OCI-LY3 (cell line): Measurements from ENCODE around the gene USP27X.
A peak's percentile ranks its signal among the peaks of the same experiment; 100 is the strongest.

ENCODE experiments used
- H2AFZ ChIP-seq: fragments of 200-600, 300-600 bp; shearing (Covaris generic); 2 replicates; pipeline ENCODE4 v1.6.0; 2014; ENCODE audit warnings: antibody characterized with exemption, low read depth, low read length
- H3K27ac ChIP-seq: fragments of 200-600, 300-600 bp; sonication (generic); 2 replicates; pipeline ENCODE4 v1.5.1; 2014; ENCODE audit warnings: mild to moderate bottlenecking, low read length, moderate library complexity, mixed read lengths
- H3K27me3 ChIP-seq: fragments of 200-600, 300-600 bp; sonication (generic); 2 replicates; pipeline ENCODE4 v1.6.1; 2014; ENCODE audit warnings: low read depth, low read length, mixed read lengths
- H3K36me3 ChIP-seq: fragments of 200-600, 300-600 bp; sonication (generic); replicated peaks from 2 replicates; pipeline ENCODE3; 2014; ENCODE audit warnings: low read depth, low read length, mixed read lengths
- H3K4me1 ChIP-seq: fragments of 300-600, 200-600 bp; sonication (generic); 2 replicates; pipeline ENCODE4 v1.6.1; 2014; ENCODE audit warnings: low read length, mixed read lengths
- H3K4me2 ChIP-seq: fragments of 200-600, 300-600 bp; sonication (generic); 2 replicates; pipeline ENCODE4 v1.6.1; 2014; ENCODE audit warnings: low read length, mixed read lengths
- H3K4me3 ChIP-seq: fragments of 300-600, 200-600 bp; sonication (generic); 2 replicates; pipeline ENCODE4 v1.5.1; 2014; ENCODE audit warnings: antibody characterized with exemption, mild to moderate bottlenecking, low read length, moderate library complexity
- H3K79me2 ChIP-seq: fragments of 300-600, 200-600 bp; shearing (Covaris generic); 2 replicates; pipeline ENCODE4 v1.6.1; 2014; ENCODE audit warnings: mild to moderate bottlenecking, low read length, mixed read lengths
- H3K9ac ChIP-seq: fragments of 300-600, 200-600 bp; shearing (Covaris generic); 2 replicates; pipeline ENCODE4 v1.6.0; 2014; ENCODE audit warnings: mild to moderate bottlenecking, low read length, moderate library complexity
- H3K9me3 ChIP-seq: fragments of 200-600, 300-600 bp; shearing (Covaris generic); 2 replicates; pipeline ENCODE4 v1.6.1; 2014; ENCODE audit warnings: low read length, mixed read lengths; ENCODE audit not compliant: insufficient read depth
- H4K20me1 ChIP-seq: fragments of 200-600, 300-600 bp; sonication (generic); 2 replicates; pipeline ENCODE4 v1.6.1; 2016; ENCODE audit warnings: low read length, mixed read lengths; ENCODE audit not compliant: insufficient read depth
- EZH2phosphoT487 ChIP-seq: fragments of 200-600 bp; shearing (Covaris generic); IDR thresholded peaks from 2 replicates; pipeline ENCODE4 v1.6.1; 2018; ENCODE audit warnings: antibody characterized with exemption, mixed run types, low read depth
- TF ChIP-seq, protein P1 (sequence below): fragments of 200-600, 300-600 bp; sonication (generic); IDR thresholded peaks from 2 replicates; pipeline ENCODE4 v1.5.1; 2014; ENCODE audit warnings: antibody characterized with exemption, low read length, low read depth

The USP27X gene

DNA sequence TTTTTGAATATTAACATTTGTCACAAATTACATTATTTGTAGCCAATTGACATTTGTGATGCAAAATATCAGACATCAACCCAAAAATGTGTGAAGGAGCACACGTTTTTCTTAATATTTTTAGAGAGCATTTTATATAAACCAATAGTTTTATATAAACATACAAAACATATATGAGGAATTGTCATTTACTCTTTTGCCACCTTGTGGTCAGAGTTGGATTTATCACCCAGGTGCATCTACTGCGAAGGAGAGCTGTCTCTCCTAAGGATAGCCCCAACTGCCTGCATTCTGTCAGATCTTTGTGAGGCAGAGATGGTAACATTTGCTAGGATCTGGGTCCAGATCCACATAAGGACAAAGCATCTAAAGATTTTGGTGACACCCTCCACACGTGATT is 2.5 kb upstream of the USP27X start:
- H3K4me1 ChIP-seq = peaks cover 13% of the 10 kb centered on the region
- no peaks in the 10 kb centered on the region for H3K36me3 ChIP-seq
- no peaks in the 10 kb centered on the region for H4K20me1 ChIP-seq
- no peak overlapping the region for H3K9ac ChIP-seq
- no peak overlapping the region for H3K27ac ChIP-seq
- TF ChIP-seq EZH2phosphoT487 = no peak
- TF ChIP-seq, protein P1, sequence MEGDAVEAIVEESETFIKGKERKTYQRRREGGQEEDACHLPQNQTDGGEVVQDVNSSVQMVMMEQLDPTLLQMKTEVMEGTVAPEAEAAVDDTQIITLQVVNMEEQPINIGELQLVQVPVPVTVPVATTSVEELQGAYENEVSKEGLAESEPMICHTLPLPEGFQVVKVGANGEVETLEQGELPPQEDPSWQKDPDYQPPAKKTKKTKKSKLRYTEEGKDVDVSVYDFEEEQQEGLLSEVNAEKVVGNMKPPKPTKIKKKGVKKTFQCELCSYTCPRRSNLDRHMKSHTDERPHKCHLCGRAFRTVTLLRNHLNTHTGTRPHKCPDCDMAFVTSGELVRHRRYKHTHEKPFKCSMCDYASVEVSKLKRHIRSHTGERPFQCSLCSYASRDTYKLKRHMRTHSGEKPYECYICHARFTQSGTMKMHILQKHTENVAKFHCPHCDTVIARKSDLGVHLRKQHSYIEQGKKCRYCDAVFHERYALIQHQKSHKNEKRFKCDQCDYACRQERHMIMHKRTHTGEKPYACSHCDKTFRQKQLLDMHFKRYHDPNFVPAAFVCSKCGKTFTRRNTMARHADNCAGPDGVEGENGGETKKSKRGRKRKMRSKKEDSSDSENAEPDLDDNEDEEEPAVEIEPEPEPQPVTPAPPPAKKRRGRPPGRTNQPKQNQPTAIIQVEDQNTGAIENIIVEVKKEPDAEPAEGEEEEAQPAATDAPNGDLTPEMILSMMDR = peak; percentile 49; the same call in 1 of the 2 replicates
- H3K79me2 ChIP-seq = no peaks in the 10 kb centered on the region
- H3K27me3 ChIP-seq = no peaks in the 10 kb centered on the region
- H3K4me2 ChIP-seq = peak overlapping the region; percentile 44
- H2AFZ ChIP-seq = no peak overlapping the region
- H3K9me3 ChIP-seq = no peaks in the 10 kb centered on the region
- H3K4me3 ChIP-seq = no peak overlapping the region

- Histone ChIP-seq H3K9ac (no peak overlapping the region), H3K9me3 (no peaks in the 10 kb centered on the region)
- TF ChIP-seq EZH2phosphoT487 = no peak
- TF ChIP-seq, protein P1 = no peak
Observed at GRCh38 chrX:49877397-49878101, 1.7 kb upstream of the USP27X start.

GRCh38 chrX:49878128-49878833 is 1.0 kb upstream of the USP27X start:
- no peak overlapping the region for H3K27ac ChIP-seq
- peak overlapping the region; percentile 90 for H3K4me2 ChIP-seq
- no peaks in the 10 kb centered on the region for H3K36me3 ChIP-seq
- H3K4me1 ChIP-seq = peaks cover 13% of the 10 kb centered on the region
- peak overlapping the region; percentile 87 for H3K4me3 ChIP-seq
- H3K27me3 ChIP-seq = no peaks in the 10 kb centered on the region
- no peaks in the 10 kb centered on the region for H4K20me1 ChIP-seq
- no peaks in the 10 kb centered on the region for H3K79me2 ChIP-seq
- H2AFZ ChIP-seq = peak overlapping the region; percentile 78; the same call in 1 of the 2 replicates
- H3K9me3 ChIP-seq = no peaks in the 10 kb centered on the region
- TF ChIP-seq, protein P1 = no peak
- TF ChIP-seq EZH2phosphoT487 = no peak
- H3K9ac ChIP-seq = peak overlapping the region; percentile 74; the same call in 1 of the 2 replicates

More at GRCh38 chrX:49877397-49878101, 1.7 kb upstream of the USP27X start:
- Histone ChIP-seq H4K20me1 (no peaks in the 10 kb centered on the region), H3K79me2 (no peaks in the 10 kb centered on the region), H3K27ac (no peak overlapping the region), H3K4me1 (peaks cover 13% of the 10 kb centered on the region), H3K4me2 (peak overlapping the region; percentile 44; the same call in 1 of the 2 replicates), H3K27me3 (no peaks in the 10 kb centered on the region), H2AFZ (no peak overlapping the region), H3K36me3 (no peaks in the 10 kb centered on the region), H3K4me3 (no peak overlapping the region)

GRCh38 chrX:49879656-49880277 is 483 bp downstream of the USP27X start:
- no peaks in the 10 kb centered on the region for H3K79me2 ChIP-seq
- peak overlapping the region; percentile 90 for H3K4me2 ChIP-seq
- TF ChIP-seq EZH2phosphoT487 = no peak
- TF ChIP-seq, protein P1 = no peak
- no peaks in the 10 kb centered on the region for H3K27me3 ChIP-seq
- H4K20me1 ChIP-seq = no peaks in the 10 kb centered on the region
- no peak overlapping the region for H3K27ac ChIP-seq
- peak overlapping the region; percentile 74 for H3K9ac ChIP-seq
- no peaks in the 10 kb centered on the region for H3K36me3 ChIP-seq
- no peaks in the 10 kb centered on the region for H3K9me3 ChIP-seq
- H3K4me1 ChIP-seq = peaks cover 13% of the 10 kb centered on the region
- H3K4me3 ChIP-seq = peak overlapping the region; percentile 87
- H2AFZ ChIP-seq = peak overlapping the region; percentile 70; the same call in 1 of the 2 replicates
